Measurements from ENCODE around the gene SYNPO2. TPM values are rescaled to one million over a fixed set of nuclear protein-coding genes. Genes with fewer than 3 reads are reported as not detected.
"Not testable (repeated sequence)": the region's sequence is repeated elsewhere in the genome, so short reads cannot be mapped to it uniquely, and the experiment has no call there.

Gene SYNPO2
- total RNA-seq, 2 experiments from 2014 or later = 0.13 to 0.18 TPM

GRCh38 chr4:118866442-118866841 is 22.2 kb upstream of the SYNPO2 start:
- intact Hi-C loops (cut with micrococcal nuclease) = no loop called here

GRCh38 chr4:118867311-118868067 is 21.2 kb upstream of the SYNPO2 start:
- POLR2A ChIA-PET = no interaction called here

More at GRCh38 chr4:118866442-118866841, 22.2 kb upstream of the SYNPO2 start:
- TF ChIP-seq CTCF (IDR thresholded peaks at IDR 0.05) = no peak
- ATAC-seq (no peak), DNase-seq (no peak)
- H3K9me3 Mint-ChIP-seq = no peaks in the 10 kb centered on the region
- no peaks in the 10 kb centered on the region for H3K27me3 Mint-ChIP-seq
- H3K36me3 Mint-ChIP-seq (ENCODE audit: low read depth) = no peaks in the 10 kb centered on the region
- no peak overlapping the region for H3K4me3 Mint-ChIP-seq
- POLR2A ChIA-PET = no interaction called here
- H3K27ac Mint-ChIP-seq = no peak overlapping the region
- CTCF ChIA-PET = interaction anchor here (0.7 to 4.0 kb wide), 2 partner anchors 13 to 95 kb away, joined by 3 to 42 read pairs (median 3); no protein-coding TSS in a partner anchor
- H3K4me1 Mint-ChIP-seq (ENCODE audit: low read depth) = peaks cover 6% of the 10 kb centered on the region

GRCh38 chr4:118869808-118870342 is 18.8 kb upstream of the SYNPO2 start:
- no peak for ATAC-seq
- Mint-ChIP-seq H3K9me3 (no peaks in the 10 kb centered on the region), H3K27me3 (no peaks in the 10 kb centered on the region), H3K27ac (no peak overlapping the region), H3K4me3 (no peak overlapping the region), H3K36me3 (ENCODE audit: low read depth) (no peaks in the 10 kb centered on the region), H3K4me1 (ENCODE audit: low read depth) (peaks cover 6% of the 10 kb centered on the region)
- CTCF ChIA-PET = no interaction called here
- no peak for DNase-seq
- intact Hi-C loops (cut with micrococcal nuclease) = no loop called here
- TF ChIP-seq CTCF (IDR thresholded peaks at IDR 0.05) = no peak
- POLR2A ChIA-PET = no interaction called here

More at GRCh38 chr4:118867311-118868067, 21.2 kb upstream of the SYNPO2 start:
- intact Hi-C loops (cut with micrococcal nuclease) = no loop called here
- no peak for TF ChIP-seq CTCF (IDR thresholded peaks at IDR 0.05)
- Mint-ChIP-seq H3K4me1 (ENCODE audit: low read depth) (peaks cover 6% of the 10 kb centered on the region), H3K4me3 (no peak overlapping the region), H3K36me3 (ENCODE audit: low read depth) (no peaks in the 10 kb centered on the region), H3K27ac (no peak overlapping the region), H3K9me3 (no peaks in the 10 kb centered on the region), H3K27me3 (no peaks in the 10 kb centered on the region)
- ATAC-seq = no peak
- CTCF ChIA-PET = interaction anchor here (0.9 to 4.0 kb wide), 2 partner anchors 14 to 96 kb away, joined by 3 to 42 read pairs; no protein-coding TSS in a partner anchor
- DNase-seq = no peak

GRCh38 chr4:118872181-118872580 is 16.5 kb upstream of the SYNPO2 start:
- ATAC-seq = no peak
- ChIA-PET POLR2A (interaction anchor here (0.6 to 1.4 kb wide), 2 partner anchors 22 to 73 kb away, joined by 3 read pairs; no protein-coding TSS in a partner anchor), CTCF (no interaction called here)
- TF ChIP-seq CTCF (IDR thresholded peaks at IDR 0.05) = no peak
- H3K27me3 Mint-ChIP-seq = no peaks in the 10 kb centered on the region
- no peak overlapping the region for H3K4me3 Mint-ChIP-seq
- no peaks in the 10 kb centered on the region for H3K4me1 Mint-ChIP-seq (ENCODE audit: low read depth)
- H3K27ac Mint-ChIP-seq = no peak overlapping the region
- intact Hi-C loops (cut with micrococcal nuclease) = no loop called here
- H3K9me3 Mint-ChIP-seq = peaks cover 3% of the 10 kb centered on the region
- no peaks in the 10 kb centered on the region for H3K36me3 Mint-ChIP-seq (ENCODE audit: low read depth)
- no peak for DNase-seq

GRCh38 chr4:118877797-118878196 is 10.9 kb upstream of the SYNPO2 start:
- Mint-ChIP-seq H3K27me3 (no peaks in the 10 kb centered on the region), H3K4me1 (ENCODE audit: low read depth) (no peaks in the 10 kb centered on the region), H3K9me3 (peaks cover 12% of the 10 kb centered on the region), H3K36me3 (ENCODE audit: low read depth) (no peaks in the 10 kb centered on the region), H3K27ac (no peak overlapping the region), H3K4me3 (no peak overlapping the region)
- DNase-seq = no peak
- no peak for TF ChIP-seq CTCF (IDR thresholded peaks at IDR 0.05)
- no peak for ATAC-seq
- intact Hi-C loops (cut with micrococcal nuclease) = no loop called here
- ChIA-PET CTCF (interaction anchor here (0.9 kb wide), 1 partner anchor 13 kb away, joined by 4 read pairs; no protein-coding TSS in a partner anchor), POLR2A (interaction anchor here (0.6 kb wide), 1 partner anchor 53 kb away, joined by 3 read pairs; no protein-coding TSS in a partner anchor)

GRCh38 chr4:118878507-118878906 is 10.1 kb upstream of the SYNPO2 start:
- POLR2A ChIA-PET; H3K4me1 Mint-ChIP-seq (ENCODE audit: low read depth); H3K27me3 Mint-ChIP-seq; H3K36me3 Mint-ChIP-seq (ENCODE audit: low read depth); DNase-seq; ATAC-seq; H3K27ac Mint-ChIP-seq; H3K4me3 Mint-ChIP-seq; intact Hi-C loops (cut with micrococcal nuclease): not testable (repeated sequence)
- H3K9me3 Mint-ChIP-seq = peaks cover 12% of the 10 kb centered on the region
- CTCF ChIA-PET = interaction anchor here (0.9 to 1.2 kb wide), 2 partner anchors 12 to 14 kb away, joined by 4 read pairs; no protein-coding TSS in a partner anchor
